CD14-positive monocyte (primary cell): ENCODE results near the gene EPHB2. TPM values are rescaled to one million over a fixed set of nuclear protein-coding genes. Genes with fewer than 3 reads are reported as not detected.

ENCODE experiments used
- DNase-seq, 3 donors: peaks; one replicate each; pipeline ENCODE4 v3.0.0-alpha.2; 2011 to 2022
- H2AFZ ChIP-seq: 2 replicates; pipeline ENCODE4 v1.6.0; 2012; ENCODE audit warnings: mild to moderate bottlenecking, low read depth, low read length, inconsistent platforms; ENCODE audit not compliant: insufficient read depth, poor library complexity, severe bottlenecking
- H3K27ac ChIP-seq, 2 donors: 1 replicate in 1 of 2; 2 replicates in 1 of 2; pipeline ENCODE4 v1.5.1; 2012 to 2013; ENCODE audit warnings: low read length in 2 of 2, control low read depth in 1 of 2, inconsistent platforms in 1 of 2, low read depth in 1 of 2, mild to moderate bottlenecking in 1 of 2
- H3K27me3 ChIP-seq, 2 donors: one replicate each; pipeline versions ENCODE4 v1.6.0 to v1.6.1; 2011 to 2013; ENCODE audit warnings: low read length in 2 of 2; ENCODE audit not compliant: control insufficient read depth in 2 of 2, insufficient read depth in 2 of 2
- H3K36me3 ChIP-seq, 2 donors: replicated peaks in 1 of 2; 1 replicate in 1 of 2; 2 replicates in 1 of 2; pipeline versions ENCODE4 v1.5.1 to v1.6.1; 2012 to 2013; ENCODE audit warnings: low read length in 2 of 2, control low read depth in 1 of 2, inconsistent platforms in 1 of 2, mild to moderate bottlenecking in 1 of 2; ENCODE audit not compliant: insufficient read depth in 2 of 2, control insufficient read depth in 1 of 2
- H3K4me1 ChIP-seq, 2 donors: 1 replicate in 1 of 2; 2 replicates in 1 of 2; pipeline versions ENCODE4 v1.5.1 to v1.6.1; 2012 to 2013; ENCODE audit warnings: low read length in 2 of 2, control low read depth in 1 of 2, inconsistent platforms in 1 of 2, mild to moderate bottlenecking in 1 of 2, moderate library complexity in 1 of 2; ENCODE audit not compliant: insufficient read depth in 2 of 2, control insufficient read depth in 1 of 2
- H3K4me2 ChIP-seq: replicated peaks from 2 replicates; pipeline ENCODE3; 2012; ENCODE audit warnings: low read length, moderate library complexity, mild to moderate bottlenecking; ENCODE audit not compliant: poor library complexity, severe bottlenecking; ENCODE audit errors: extremely low read depth
- H3K4me3 ChIP-seq, 3 experiments: fragments of 200-600 bp in 1 of 3; sonication (generic) in 1 of 3; replicated peaks in 1 of 3; 1 replicate in 2 of 3; 2 replicates in 1 of 3; pipeline ENCODE4 v1.5.1; 2011 to 2013; ENCODE audit warnings: low read length in 3 of 3, mild to moderate bottlenecking in 3 of 3, control low read depth in 2 of 3, low read depth in 2 of 3, inconsistent platforms in 1 of 3, moderate library complexity in 1 of 3
- H3K79me2 ChIP-seq: 2 replicates; pipeline ENCODE4 v1.6.0; 2012; ENCODE audit warnings: mild to moderate bottlenecking, control low read depth, inconsistent platforms, low read length, moderate library complexity; ENCODE audit not compliant: insufficient read depth
- H3K9ac ChIP-seq: 2 replicates; pipeline ENCODE4 v1.6.0; 2017; ENCODE audit warnings: low read length, mild to moderate bottlenecking; ENCODE audit not compliant: insufficient read depth, poor library complexity, severe bottlenecking
- H3K9me3 ChIP-seq, 2 donors: replicated peaks in 1 of 2; 1 replicate in 1 of 2; 2 replicates in 1 of 2; pipeline versions ENCODE4 v1.5.1 to v1.6.1; 2012 to 2013; ENCODE audit warnings: low read length in 2 of 2, control low read depth in 1 of 2; ENCODE audit not compliant: control insufficient read depth in 1 of 2, insufficient read depth in 1 of 2
- H4K20me1 ChIP-seq: 2 replicates; pipeline ENCODE4 v1.6.0; 2012; ENCODE audit warnings: mild to moderate bottlenecking, low read length, control low read depth, moderate library complexity; ENCODE audit not compliant: insufficient read depth
- H3K27ac Mint-ChIP-seq, 7 donors: one replicate each; pipeline ENCODE4 v1.8.0; 2020; ENCODE audit warnings: mild to moderate bottlenecking in 7 of 7, mixed read lengths in 7 of 7, moderate library complexity in 6 of 7, inconsistent platforms in 2 of 7
- H3K27me3 Mint-ChIP-seq, 3 donors: one replicate each; pipeline ENCODE4 v1.8.0; 2021 to 2022; ENCODE audit warnings: low read depth in 3 of 3, mild to moderate bottlenecking in 3 of 3, mixed read lengths in 3 of 3, moderate library complexity in 3 of 3, inconsistent platforms in 1 of 3
- H3K36me3 Mint-ChIP-seq, 2 donors: one replicate each; pipeline ENCODE4 v1.8.0; 2020; ENCODE audit warnings: mixed read lengths in 2 of 2, inconsistent platforms in 1 of 2, mild to moderate bottlenecking in 1 of 2
- H3K4me1 Mint-ChIP-seq: one replicate; pipeline ENCODE4 v1.8.0; 2020; ENCODE audit warnings: mild to moderate bottlenecking, mixed read lengths
- H3K4me3 Mint-ChIP-seq, 2 donors: one replicate each; pipeline ENCODE4 v1.8.0; 2020; ENCODE audit warnings: mild to moderate bottlenecking in 2 of 2, mixed read lengths in 2 of 2, moderate library complexity in 1 of 2
- H3K9me3 Mint-ChIP-seq, 7 donors: one replicate each; pipeline ENCODE4 v1.8.0; 2020 to 2022; ENCODE audit warnings: mixed read lengths in 7 of 7, mild to moderate bottlenecking in 6 of 7, moderate library complexity in 6 of 7, inconsistent platforms in 2 of 7
- WGBS: methylation state at CpG from one replicate; pipeline ENCODE4 v1.1.5; 2013; ENCODE audit warnings: missing lambda C conversion rate; ENCODE audit not compliant: insufficient coverage; 5-methylcytosine and 5-hydroxymethylcytosine counted together
- intact Hi-C, 2 donors: fragments of 100-400 bp; cut with micrococcal nuclease; formaldehyde crosslinking; loops; one replicate each; pipeline versions ENCODE4 v1.15.0 to v1.15.1; 2023
- polyA plus RNA-seq, 3 donors: library from polyadenylated mRNA; depleted of rRNA in 1 of 3; unstranded in 2 of 3; stranded (reverse) in 1 of 3; fragments of 300-500 nt in 2 of 3; fragments of >200 nt in 1 of 3; fragmentation: Illumina TruSeq in 2 of 3; gene quantifications; 1 replicate in 2 of 3; 2 replicates in 1 of 3; pipeline ENCODE4 v1.2.3, GENCODE V29; 2012 to 2021
- TF ChIP-seq, protein P1 (sequence below): fragments of 200-600 bp; IDR thresholded peaks from one replicate; pipeline ENCODE4 v1.8.0; 2022; ENCODE audit warnings: antibody characterized with exemption, mild to moderate bottlenecking

The EPHB2 gene
- polyA plus RNA-seq, 3 donors = 2.9 to 5.6 (median 3.4) TPM

DNA sequence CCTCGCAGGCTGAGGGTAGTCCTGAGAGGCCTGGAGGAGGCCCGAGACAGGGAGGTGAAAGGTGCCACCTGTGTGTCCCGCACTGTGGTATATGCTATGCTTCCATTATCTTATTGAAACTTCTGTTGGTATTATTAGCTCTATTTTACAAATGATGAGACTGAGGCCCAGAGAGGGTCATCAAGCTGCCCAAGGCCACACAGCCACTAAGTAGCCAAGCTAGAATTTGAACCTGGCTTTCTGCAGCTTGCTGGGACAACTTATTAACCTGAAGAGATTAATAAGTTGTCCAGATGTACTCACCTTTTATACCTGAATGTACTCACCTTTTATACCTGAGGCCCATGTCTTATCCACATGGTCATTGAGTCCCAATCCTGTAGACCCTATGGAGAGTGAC, 83.0 kb downstream of the EPHB2 start:
- Mint-ChIP-seq H3K9me3 (no peaks in the 10 kb centered on the region), H3K4me3 (no peak overlapping the region), H3K27ac (no peak overlapping the region), H3K27me3 (peaks cover 4 to 8% (median 4%) of the 10 kb centered on the region in 3 donors), H3K36me3 (no peaks in the 10 kb centered on the region), H3K4me1 (no peaks in the 10 kb centered on the region)
- no peak overlapping the region for H3K4me2 ChIP-seq
- no peaks in the 10 kb centered on the region for H3K79me2 ChIP-seq
- no peak overlapping the region for H3K9ac ChIP-seq
- no peak for DNase-seq
- H3K4me3 ChIP-seq = no peak overlapping the region
- no peaks in the 10 kb centered on the region for H3K4me1 ChIP-seq
- H3K27me3 ChIP-seq = no peaks in the 10 kb centered on the region
- no peaks in the 10 kb centered on the region for H3K9me3 ChIP-seq
- H3K27ac ChIP-seq = no peak overlapping the region
- no peaks in the 10 kb centered on the region for H4K20me1 ChIP-seq
- no peaks in the 10 kb centered on the region for H3K36me3 ChIP-seq
- 67% methylated on average over 1 of the region's 3 CpGs for WGBS
- intact Hi-C loops = no loop called here
- no peak overlapping the region for H2AFZ ChIP-seq
- TF ChIP-seq, protein P1, sequence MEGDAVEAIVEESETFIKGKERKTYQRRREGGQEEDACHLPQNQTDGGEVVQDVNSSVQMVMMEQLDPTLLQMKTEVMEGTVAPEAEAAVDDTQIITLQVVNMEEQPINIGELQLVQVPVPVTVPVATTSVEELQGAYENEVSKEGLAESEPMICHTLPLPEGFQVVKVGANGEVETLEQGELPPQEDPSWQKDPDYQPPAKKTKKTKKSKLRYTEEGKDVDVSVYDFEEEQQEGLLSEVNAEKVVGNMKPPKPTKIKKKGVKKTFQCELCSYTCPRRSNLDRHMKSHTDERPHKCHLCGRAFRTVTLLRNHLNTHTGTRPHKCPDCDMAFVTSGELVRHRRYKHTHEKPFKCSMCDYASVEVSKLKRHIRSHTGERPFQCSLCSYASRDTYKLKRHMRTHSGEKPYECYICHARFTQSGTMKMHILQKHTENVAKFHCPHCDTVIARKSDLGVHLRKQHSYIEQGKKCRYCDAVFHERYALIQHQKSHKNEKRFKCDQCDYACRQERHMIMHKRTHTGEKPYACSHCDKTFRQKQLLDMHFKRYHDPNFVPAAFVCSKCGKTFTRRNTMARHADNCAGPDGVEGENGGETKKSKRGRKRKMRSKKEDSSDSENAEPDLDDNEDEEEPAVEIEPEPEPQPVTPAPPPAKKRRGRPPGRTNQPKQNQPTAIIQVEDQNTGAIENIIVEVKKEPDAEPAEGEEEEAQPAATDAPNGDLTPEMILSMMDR = no peak

DNA sequence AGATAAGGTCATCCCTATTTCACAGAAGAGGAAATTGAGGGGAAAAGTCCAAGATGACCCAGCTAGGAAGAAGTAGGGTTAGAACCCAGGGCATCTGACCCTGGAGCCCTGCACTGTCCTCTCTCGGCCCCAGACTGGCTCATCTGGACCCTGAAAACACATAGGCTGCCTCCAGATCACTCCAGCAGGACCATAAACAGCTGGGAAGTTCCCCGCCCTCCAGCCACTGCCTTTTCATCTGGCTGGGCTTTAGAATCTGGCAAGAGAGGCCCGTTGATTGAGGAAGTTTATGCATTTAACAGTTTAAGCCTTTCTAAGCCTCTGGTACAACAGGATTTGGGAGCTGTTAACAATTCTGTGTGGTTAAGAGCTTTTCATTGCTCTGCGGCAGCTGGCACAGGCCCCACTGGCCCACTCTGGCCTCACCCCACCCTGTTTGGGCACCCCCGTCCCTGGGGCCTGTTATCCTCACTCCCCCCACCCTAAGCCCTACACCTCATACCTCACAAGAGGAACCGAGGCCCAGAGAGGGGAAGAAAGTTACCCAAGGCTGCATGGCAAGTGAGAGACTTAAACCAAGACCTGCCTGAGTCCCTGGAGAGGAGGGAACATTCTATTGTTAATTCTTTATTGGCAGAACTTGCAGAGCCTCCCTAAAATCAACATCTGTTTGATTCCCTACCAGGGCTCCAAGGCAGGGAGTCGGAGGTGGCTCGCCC, 84.2 kb downstream of the EPHB2 start:
- Histone ChIP-seq H3K4me1 (no peaks in the 10 kb centered on the region), H3K27me3 (no peaks in the 10 kb centered on the region), H3K9me3 (no peaks in the 10 kb centered on the region), H3K4me3 (no peak overlapping the region), H3K4me2 (no peak overlapping the region), H3K36me3 (no peaks in the 10 kb centered on the region), H3K79me2 (no peaks in the 10 kb centered on the region), H4K20me1 (no peaks in the 10 kb centered on the region), H2AFZ (no peak overlapping the region), H3K27ac (no peak overlapping the region), H3K9ac (no peak overlapping the region)
- DNase-seq = no peak
- intact Hi-C loops = no loop called here
- Mint-ChIP-seq H3K27ac (peak overlapping the region in 3 of 7 donors; percentile 27 to 71 (median 55)), H3K36me3 (no peaks in the 10 kb centered on the region), H3K9me3 (no peaks in the 10 kb centered on the region), H3K27me3 (peaks cover 1 to 8% (median 4%) of the 10 kb centered on the region in 3 donors), H3K4me1 (no peaks in the 10 kb centered on the region), H3K4me3 (no peak overlapping the region)
- WGBS = 100% methylated on average over 3 of the region's 8 CpGs
- TF ChIP-seq, protein P1 = no peak
